Stomach (tissue), 4 donors: ENCODE results near the gene SIM2.

Experiments
- POLR2A ChIP-seq, 4 donors: fragments of 450-650 bp; IDR thresholded peaks; one replicate each; pipeline ENCODE4 v1.6.1; 2016; ENCODE audit warnings: antibody characterized with exemption in 4 of 4, control low read depth in 2 of 4, mild to moderate bottlenecking in 1 of 4, moderate library complexity in 1 of 4
- POLR2AphosphoS5 ChIP-seq, 3 donors: sonication (generic); formaldehyde crosslinking; IDR thresholded peaks; one replicate each; pipeline ENCODE4 v1.6.1; 2016; ENCODE audit warnings: antibody characterized with exemption in 3 of 3
- TF ChIP-seq, protein P1 (sequence below), 7 experiments: fragments of 450-650 bp in 4 of 7; fragments of 200-600 bp in 3 of 7; sonication (generic) in 3 of 7; IDR thresholded peaks; one replicate each; pipeline ENCODE4 v1.5.1; 2016 to 2019; ENCODE audit warnings: antibody characterized with exemption in 7 of 7, control low read depth in 2 of 7, mild to moderate bottlenecking in 1 of 7

DNA sequence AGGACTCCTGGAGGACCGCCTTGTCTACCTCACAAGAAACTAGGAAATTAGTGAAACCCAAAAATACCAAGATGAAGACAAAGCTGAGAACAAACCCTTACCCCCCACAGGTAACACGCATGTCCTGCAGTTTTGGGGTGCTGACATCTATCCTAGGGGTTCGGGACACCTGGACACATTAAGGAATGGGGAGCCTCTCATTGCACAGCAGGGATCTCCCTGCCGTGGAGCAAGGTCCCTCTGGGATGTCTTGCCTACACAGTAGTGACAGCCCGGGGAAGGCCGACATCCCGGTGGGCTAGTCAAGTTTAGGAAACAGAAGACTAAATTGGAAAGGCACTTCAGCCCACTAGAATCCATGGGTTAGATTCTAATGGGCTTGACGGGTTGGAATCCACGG is 44.5 kb downstream of the SIM2 start:
- no peak for TF ChIP-seq POLR2AphosphoS5 (IDR thresholded peaks at IDR 0.05)
- TF ChIP-seq, protein P1, sequence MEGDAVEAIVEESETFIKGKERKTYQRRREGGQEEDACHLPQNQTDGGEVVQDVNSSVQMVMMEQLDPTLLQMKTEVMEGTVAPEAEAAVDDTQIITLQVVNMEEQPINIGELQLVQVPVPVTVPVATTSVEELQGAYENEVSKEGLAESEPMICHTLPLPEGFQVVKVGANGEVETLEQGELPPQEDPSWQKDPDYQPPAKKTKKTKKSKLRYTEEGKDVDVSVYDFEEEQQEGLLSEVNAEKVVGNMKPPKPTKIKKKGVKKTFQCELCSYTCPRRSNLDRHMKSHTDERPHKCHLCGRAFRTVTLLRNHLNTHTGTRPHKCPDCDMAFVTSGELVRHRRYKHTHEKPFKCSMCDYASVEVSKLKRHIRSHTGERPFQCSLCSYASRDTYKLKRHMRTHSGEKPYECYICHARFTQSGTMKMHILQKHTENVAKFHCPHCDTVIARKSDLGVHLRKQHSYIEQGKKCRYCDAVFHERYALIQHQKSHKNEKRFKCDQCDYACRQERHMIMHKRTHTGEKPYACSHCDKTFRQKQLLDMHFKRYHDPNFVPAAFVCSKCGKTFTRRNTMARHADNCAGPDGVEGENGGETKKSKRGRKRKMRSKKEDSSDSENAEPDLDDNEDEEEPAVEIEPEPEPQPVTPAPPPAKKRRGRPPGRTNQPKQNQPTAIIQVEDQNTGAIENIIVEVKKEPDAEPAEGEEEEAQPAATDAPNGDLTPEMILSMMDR (IDR thresholded peaks at IDR 0.05) = no peak
- TF ChIP-seq POLR2A (IDR thresholded peaks at IDR 0.05) = no peak
